EH (cell line): Measurements from ENCODE around the gene BTK.

Experiments
- DNase-seq: peaks from one replicate; pipeline ENCODE4 v3.0.0-alpha.2; 2015; ENCODE audit warnings: low read depth

The BTK gene

GRCh38 chrX:101385795-101386541, at the start of gene BTK:
BTK (minus strand) TSS chrX:101386191; CDS start chrX:101375284, 10,907 bp downstream.
- no peak for DNase-seq

GRCh38 chrX:101430457-101431078, 44.6 kb upstream of the BTK start:
- peak; percentile 66 for DNase-seq

- peak; percentile 75 for DNase-seq
Measured at GRCh38 chrX:101429934-101430333, 43.9 kb upstream of the BTK start.

GRCh38 chrX:101427954-101428353, 42.0 kb upstream of the BTK start:
- no peak for DNase-seq

- DNase-seq = no peak
Measured at GRCh38 chrX:101419489-101419888, 33.5 kb upstream of the BTK start.

- peak; percentile 62 for DNase-seq
Measured at GRCh38 chrX:101417981-101418841, 32.2 kb upstream of the BTK start.

- DNase-seq = no peak
Measured at GRCh38 chrX:101417190-101417589, 31.2 kb upstream of the BTK start.

- DNase-seq = no peak
Measured at GRCh38 chrX:101416691-101417090, 30.7 kb upstream of the BTK start.

GRCh38 chrX:101415180-101416145, 29.5 kb upstream of the BTK start:
- peak; percentile 70 for DNase-seq

GRCh38 chrX:101411984-101412383, 26.0 kb upstream of the BTK start:
- DNase-seq = no peak

- no peak for DNase-seq
Measured at GRCh38 chrX:101410461-101410860, 24.5 kb upstream of the BTK start.

GRCh38 chrX:101409043-101409442, 23.1 kb upstream of the BTK start:
- DNase-seq = peak; percentile 20

- no peak for DNase-seq
Measured at GRCh38 chrX:101408532-101408841, 22.5 kb upstream of the BTK start.

GRCh38 chrX:101407748-101408531, 21.9 kb upstream of the BTK start, which contains the start of the genes GLA and HNRNPH2:
GLA (minus strand) TSS chrX:101407925; CDS start chrX:101407903, 22 bp downstream.
HNRNPH2 (plus strand) TSS chrX:101408222; CDS start chrX:101411989, 3,767 bp downstream.
- peak; percentile 99 for DNase-seq

GRCh38 chrX:101407167-101407747, 21.3 kb upstream of the BTK start:
- DNase-seq = no peak

- no peak for DNase-seq
Measured at GRCh38 chrX:101399825-101400224, 13.8 kb upstream of the BTK start.

- no peak for DNase-seq
Measured at GRCh38 chrX:101398694-101399093, 12.7 kb upstream of the BTK start.

- peak; percentile 24 for DNase-seq
Measured at GRCh38 chrX:101397779-101398178, 11.8 kb upstream of the BTK start.

GRCh38 chrX:101395789-101396188, 9.8 kb upstream of the BTK start:
- DNase-seq = no peak

- DNase-seq = no peak
Measured at GRCh38 chrX:101394372-101394771, 8.4 kb upstream of the BTK start.
